ENCODE data around the gene SYCN. TPM values are rescaled to one million over a fixed set of nuclear protein-coding genes. Genes with fewer than 3 reads are reported as not detected.

Gene SYCN
- total and polyA plus RNA-seq, 2 of the 13 experiments (the other 11 are each of a cell fraction or from before 2014, with no cell fraction given) = not detected

DNA sequence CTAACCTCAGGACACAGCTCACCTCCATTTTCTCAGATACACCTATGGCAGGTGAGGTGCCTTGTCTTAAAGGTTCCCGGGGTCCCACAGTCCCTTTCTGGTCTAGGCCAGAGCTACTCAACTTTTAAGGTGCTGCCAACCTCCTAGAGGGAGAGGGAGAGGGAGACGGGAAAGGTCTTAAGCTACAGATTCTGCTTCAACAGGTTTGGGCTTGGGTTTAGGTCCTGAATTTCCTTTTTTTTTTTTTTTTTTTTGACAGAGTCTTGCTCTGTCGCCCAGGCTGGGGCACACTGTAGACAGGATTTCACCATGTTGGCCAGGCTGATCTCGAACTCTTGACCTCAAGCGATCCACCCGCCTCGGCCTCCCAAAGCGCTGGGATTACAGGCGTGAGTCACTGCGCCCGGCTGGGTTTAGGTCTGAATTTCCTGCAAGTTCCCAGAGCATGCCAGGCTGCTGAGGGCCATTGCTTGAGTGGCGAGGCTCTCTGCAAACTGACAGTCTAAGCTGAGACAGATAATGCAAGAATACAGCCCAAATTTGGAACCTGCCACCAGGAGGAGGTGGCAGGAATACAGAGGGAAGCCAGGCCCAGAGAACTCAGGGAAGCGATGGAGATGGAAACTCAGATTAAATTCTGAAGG is 7.8 kb upstream of the SYCN start:
- ATAC-seq (no peak), DNase-seq (ENCODE audit: low spot score) (no peak), FAIRE-seq (no peak)
- H3K4me2 ChIP-seq (ENCODE audit: low read depth, low read length) = no peak overlapping the region
- H2AFZ ChIP-seq (ENCODE audit: low read length) = no peak overlapping the region
- H3K4me3 ChIP-seq (replicated peaks in 1 of 3; ENCODE audit: insufficient read depth in 1 of 3, low read depth in 2 of 3, low read length in 3 of 3) = no peak overlapping the region
- H4K20me1 ChIP-seq (ENCODE audit: insufficient read depth, low read length) = no peaks in the 10 kb centered on the region
- intact Hi-C loops (cut with micrococcal nuclease; ENCODE audit: unreplicated experiment) = loop anchor here (5.0 kb wide), 1 partner anchor 115 kb away; no protein-coding TSS in a partner anchor
- CTCF ChIA-PET (ENCODE audit: low intra/inter-chr PET ratio, low total read pairs) = interaction anchor here (1.3 kb wide), 1 partner anchor 117 kb away, joined by 5 read pairs; no protein-coding TSS in a partner anchor
- no TSS peak for BruUV-seq (replicated peaks)
- no peaks in the 10 kb centered on the region for H3K79me2 ChIP-seq (ENCODE audit: insufficient read depth, low read length)
- in situ Hi-C loops (cut with HindIII; ENCODE audit: extremely low pct_ligation_motif_present, low pct_unique_long_range_greater_than_20kb) = loop anchor here (5.0 kb wide), 1 partner anchor 115 kb away; no protein-coding TSS in a partner anchor
- H3K9ac ChIP-seq (ENCODE audit: insufficient read depth, low read depth, low read length) = no peak overlapping the region
- H3K27me3 ChIP-seq (ENCODE audit: control insufficient read depth in 1 of 2, insufficient read depth in 2 of 2, low read length in 2 of 2) = no peaks in the 10 kb centered on the region; a peak in 2 of 5 replicates
- H3K27ac ChIP-seq (ENCODE audit: extremely low read length, insufficient read depth, low read length) = no peak overlapping the region
- no peaks in the 10 kb centered on the region for H3K4me1 ChIP-seq (ENCODE audit: insufficient read depth, low read length)
- WGBS (ENCODE audit: low lambda C conversion rate) = 31% methylated on average over 13 of the region's 13 CpGs
- POLR2A ChIA-PET = no interaction called here
- no peaks in the 10 kb centered on the region for H3K9me3 ChIP-seq (ENCODE audit: low read length)
- no peaks in the 10 kb centered on the region for H3K36me3 ChIP-seq (replicated peaks in 1 of 2; ENCODE audit: control insufficient read depth in 1 of 2, insufficient read depth in 2 of 2, low read length in 2 of 2)
- TF ChIP-seq ZNF207 (IDR thresholded peaks at IDR 0.05; ENCODE audit: borderline replicate concordance) (no peak), RBFOX2 (IDR thresholded peaks at IDR 0.05; ENCODE audit: low read depth, low read length) (no peak), ZNF570 (CRISPR knock-in tag; IDR thresholded peaks at IDR 0.05; ENCODE audit: borderline replicate concordance) (no peak), SIN3A (IDR thresholded peaks at IDR 0.05; ENCODE audit: borderline replicate concordance, low read depth, low read length) (no peak), HOXA3 (CRISPR knock-in tag; IDR thresholded peaks at IDR 0.05) (no peak), DPF2 (CRISPR knock-in tag; IDR thresholded peaks at IDR 0.05; ENCODE audit: borderline replicate concordance, low read depth) (no peak), ZNF552 (CRISPR knock-in tag; IDR thresholded peaks at IDR 0.05; ENCODE audit: borderline replicate concordance) (no peak), NFIC (IDR thresholded peaks at IDR 0.05; ENCODE audit: low read length) (no peak), SP5 (CRISPR knock-in tag; IDR thresholded peaks at IDR 0.05; ENCODE audit: borderline replicate concordance, low read depth) (no peak), ZNF496 (CRISPR knock-in tag; IDR thresholded peaks at IDR 0.05; ENCODE audit: insufficient replicate concordance) (no peak), ELF4 (CRISPR knock-in tag; IDR thresholded peaks at IDR 0.05; ENCODE audit: borderline replicate concordance) (no peak), ZNF660 (CRISPR knock-in tag; IDR thresholded peaks at IDR 0.05; ENCODE audit: borderline replicate concordance, low read depth) (no peak), ISL2 (CRISPR knock-in tag; IDR thresholded peaks at IDR 0.05) (no peak), ZNF101 (CRISPR knock-in tag; IDR thresholded peaks at IDR 0.05; ENCODE audit: borderline replicate concordance, low read depth) (no peak), ZFP62 (CRISPR knock-in tag; IDR thresholded peaks at IDR 0.05) (no peak), PLRG1 (conservative IDR thresholded peaks at IDR 0.05) (no peak), SP2 (CRISPR knock-in tag; IDR thresholded peaks at IDR 0.05) (no peak)
- TF ChIP-seq, protein P1, sequence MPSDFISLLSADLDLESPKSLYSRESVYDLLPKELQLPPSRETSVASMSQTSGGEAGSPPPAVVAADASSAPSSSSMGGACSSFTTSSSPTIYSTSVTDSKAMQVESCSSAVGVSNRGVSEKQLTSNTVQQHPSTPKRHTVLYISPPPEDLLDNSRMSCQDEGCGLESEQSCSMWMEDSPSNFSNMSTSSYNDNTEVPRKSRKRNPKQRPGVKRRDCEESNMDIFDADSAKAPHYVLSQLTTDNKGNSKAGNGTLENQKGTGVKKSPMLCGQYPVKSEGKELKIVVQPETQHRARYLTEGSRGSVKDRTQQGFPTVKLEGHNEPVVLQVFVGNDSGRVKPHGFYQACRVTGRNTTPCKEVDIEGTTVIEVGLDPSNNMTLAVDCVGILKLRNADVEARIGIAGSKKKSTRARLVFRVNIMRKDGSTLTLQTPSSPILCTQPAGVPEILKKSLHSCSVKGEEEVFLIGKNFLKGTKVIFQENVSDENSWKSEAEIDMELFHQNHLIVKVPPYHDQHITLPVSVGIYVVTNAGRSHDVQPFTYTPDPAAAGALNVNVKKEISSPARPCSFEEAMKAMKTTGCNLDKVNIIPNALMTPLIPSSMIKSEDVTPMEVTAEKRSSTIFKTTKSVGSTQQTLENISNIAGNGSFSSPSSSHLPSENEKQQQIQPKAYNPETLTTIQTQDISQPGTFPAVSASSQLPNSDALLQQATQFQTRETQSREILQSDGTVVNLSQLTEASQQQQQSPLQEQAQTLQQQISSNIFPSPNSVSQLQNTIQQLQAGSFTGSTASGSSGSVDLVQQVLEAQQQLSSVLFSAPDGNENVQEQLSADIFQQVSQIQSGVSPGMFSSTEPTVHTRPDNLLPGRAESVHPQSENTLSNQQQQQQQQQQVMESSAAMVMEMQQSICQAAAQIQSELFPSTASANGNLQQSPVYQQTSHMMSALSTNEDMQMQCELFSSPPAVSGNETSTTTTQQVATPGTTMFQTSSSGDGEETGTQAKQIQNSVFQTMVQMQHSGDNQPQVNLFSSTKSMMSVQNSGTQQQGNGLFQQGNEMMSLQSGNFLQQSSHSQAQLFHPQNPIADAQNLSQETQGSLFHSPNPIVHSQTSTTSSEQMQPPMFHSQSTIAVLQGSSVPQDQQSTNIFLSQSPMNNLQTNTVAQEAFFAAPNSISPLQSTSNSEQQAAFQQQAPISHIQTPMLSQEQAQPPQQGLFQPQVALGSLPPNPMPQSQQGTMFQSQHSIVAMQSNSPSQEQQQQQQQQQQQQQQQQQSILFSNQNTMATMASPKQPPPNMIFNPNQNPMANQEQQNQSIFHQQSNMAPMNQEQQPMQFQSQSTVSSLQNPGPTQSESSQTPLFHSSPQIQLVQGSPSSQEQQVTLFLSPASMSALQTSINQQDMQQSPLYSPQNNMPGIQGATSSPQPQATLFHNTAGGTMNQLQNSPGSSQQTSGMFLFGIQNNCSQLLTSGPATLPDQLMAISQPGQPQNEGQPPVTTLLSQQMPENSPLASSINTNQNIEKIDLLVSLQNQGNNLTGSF (CRISPR knock-in tag; IDR thresholded peaks at IDR 0.05) = no peak
- TF ChIP-seq, protein P2, sequence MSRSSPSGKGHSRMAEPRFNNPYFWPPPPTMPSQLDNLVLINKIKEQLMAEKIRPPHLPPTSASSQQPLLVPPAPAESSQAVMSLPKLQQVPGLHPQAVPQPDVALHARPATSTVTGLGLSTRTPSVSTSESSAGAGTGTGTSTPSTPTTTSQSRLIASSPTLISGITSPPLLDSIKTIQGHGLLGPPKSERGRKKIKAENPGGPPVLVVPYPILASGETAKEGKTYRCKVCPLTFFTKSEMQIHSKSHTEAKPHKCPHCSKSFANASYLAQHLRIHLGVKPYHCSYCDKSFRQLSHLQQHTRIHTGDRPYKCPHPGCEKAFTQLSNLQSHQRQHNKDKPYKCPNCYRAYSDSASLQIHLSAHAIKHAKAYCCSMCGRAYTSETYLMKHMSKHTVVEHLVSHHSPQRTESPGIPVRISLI (CRISPR knock-in tag; IDR thresholded peaks at IDR 0.05; ENCODE audit: borderline replicate concordance) = no peak
